CD1c-positive myeloid dendritic cell (primary cell): ENCODE measurements around the gene ARHGAP8.
"Not testable (repeated sequence)": the region's sequence is repeated elsewhere in the genome, so short reads cannot be mapped to it uniquely, and the experiment has no call there.

ENCODE experiments used
- DNase-seq: peaks from one replicate; pipeline ENCODE4 v3.0.0-alpha.2; 2016; ENCODE audit errors: extremely low spot score

The ARHGAP8 gene

DNA sequence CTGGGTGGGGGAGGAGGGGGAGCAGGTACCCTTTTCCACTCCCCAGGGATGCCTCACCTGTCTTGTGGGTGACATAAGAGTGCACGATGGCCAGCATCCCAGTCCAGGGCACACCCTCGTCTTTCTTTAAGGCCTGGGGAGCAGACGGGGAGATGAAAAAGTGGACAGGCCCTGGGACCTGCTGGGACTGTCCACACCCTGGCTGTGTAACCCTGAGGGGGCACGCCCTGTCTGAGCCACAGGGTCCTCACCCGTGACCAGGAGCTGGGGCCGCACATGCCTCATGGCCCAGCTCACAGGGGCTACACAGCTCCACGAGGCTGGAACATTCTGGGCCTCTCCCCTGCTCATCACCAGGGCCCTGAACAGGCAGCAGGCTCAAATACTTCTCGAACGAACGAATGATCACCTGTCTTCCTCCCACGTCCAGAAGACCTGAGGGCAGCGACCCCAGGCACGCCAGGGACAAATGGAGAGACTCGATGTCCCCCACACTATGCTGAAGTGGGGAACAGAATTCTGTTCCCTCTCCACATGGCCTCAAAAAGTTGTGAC lies 133.5 kb downstream of the ARHGAP8 start:
- no peak for DNase-seq

DNA sequence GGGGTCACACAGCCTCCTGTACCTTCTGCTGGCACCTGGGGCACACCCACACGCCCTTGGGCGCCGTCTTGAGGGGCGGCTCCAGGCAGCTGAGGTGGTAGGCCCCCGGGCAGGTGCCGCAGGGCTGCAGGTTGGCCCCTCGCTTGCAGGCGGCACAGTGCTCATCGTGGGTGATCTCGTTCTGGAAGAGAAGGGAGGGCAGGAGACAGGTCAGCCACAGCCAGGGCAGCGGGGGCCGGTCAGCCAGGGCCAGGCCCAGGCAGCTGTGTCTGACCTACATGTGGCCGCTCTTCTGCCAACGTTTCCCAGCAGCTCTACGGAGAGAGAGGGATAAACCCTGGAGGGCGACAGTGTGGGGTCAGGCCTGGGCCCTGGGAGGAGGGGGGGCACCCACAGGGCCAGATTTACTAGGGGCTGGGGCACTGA lies 135.6 kb downstream of the ARHGAP8 start:
- no peak for DNase-seq

DNA sequence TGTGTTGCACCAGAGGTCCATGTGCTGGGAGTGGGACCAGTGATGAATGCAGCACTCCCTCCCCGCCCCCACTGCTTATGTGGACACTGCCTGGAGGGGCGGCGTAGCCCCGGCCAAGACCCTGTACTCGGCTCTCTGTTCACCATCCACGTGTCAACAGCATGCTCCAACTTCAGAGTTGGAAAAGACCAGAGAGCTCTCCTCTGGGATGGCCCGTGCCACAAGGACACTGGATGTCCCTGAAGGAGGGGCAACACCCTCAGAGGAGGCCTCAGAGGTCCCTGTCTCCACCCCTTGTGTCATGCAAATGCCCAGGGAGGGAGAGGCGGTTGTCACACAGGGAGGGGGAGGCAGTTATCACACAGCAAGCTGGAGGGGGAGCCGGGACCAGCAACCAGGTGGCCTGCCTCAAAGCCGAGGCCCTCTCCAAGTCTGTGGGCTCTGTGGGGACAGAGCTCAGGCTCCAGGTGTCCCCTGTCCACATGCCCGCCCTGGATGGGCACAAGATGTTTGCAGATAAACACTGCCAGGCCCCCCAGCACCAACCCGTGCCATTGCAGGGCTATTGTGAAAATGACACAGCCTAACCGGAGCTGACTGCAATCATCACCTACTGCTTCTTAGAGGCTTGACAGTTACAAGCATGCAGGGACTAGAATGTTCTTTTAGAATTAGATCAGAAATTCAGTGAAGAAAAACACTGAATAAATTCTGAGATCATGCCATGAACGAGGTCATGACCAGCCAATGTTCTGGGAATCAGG lies 136.3 kb downstream of the ARHGAP8 start:
- no peak for DNase-seq

DNA sequence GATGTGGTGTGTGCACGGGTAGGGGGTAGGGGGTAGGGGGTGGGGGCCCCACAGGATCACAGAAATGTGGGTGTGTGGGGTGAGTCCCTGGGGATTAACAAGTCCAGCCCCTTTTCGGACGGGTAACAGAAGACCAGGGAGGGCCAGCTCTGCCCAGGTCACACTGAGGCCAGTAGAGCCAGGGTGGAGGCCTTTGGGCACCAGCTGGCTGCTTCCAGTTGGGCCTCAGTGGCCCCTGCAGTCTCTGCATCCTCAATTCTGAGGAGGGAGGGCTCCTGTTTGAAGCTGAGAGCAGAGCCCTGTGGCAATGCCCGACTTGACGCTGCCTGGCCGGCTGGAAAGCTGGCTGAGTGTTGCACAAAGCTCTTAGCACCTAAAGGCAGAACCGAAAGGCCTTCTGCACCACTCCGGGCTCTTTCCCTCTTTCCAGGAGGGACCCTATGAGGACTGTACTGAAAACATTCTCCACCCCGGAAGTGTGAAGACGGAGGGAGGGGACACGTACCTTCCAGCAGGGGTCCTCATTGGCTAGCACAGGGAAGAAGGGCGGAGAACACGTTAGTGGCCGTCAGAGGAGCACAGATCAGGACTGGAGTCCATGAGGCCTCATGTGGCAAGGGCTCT lies 137.0 kb downstream of the ARHGAP8 start:
- DNase-seq = no peak

DNA sequence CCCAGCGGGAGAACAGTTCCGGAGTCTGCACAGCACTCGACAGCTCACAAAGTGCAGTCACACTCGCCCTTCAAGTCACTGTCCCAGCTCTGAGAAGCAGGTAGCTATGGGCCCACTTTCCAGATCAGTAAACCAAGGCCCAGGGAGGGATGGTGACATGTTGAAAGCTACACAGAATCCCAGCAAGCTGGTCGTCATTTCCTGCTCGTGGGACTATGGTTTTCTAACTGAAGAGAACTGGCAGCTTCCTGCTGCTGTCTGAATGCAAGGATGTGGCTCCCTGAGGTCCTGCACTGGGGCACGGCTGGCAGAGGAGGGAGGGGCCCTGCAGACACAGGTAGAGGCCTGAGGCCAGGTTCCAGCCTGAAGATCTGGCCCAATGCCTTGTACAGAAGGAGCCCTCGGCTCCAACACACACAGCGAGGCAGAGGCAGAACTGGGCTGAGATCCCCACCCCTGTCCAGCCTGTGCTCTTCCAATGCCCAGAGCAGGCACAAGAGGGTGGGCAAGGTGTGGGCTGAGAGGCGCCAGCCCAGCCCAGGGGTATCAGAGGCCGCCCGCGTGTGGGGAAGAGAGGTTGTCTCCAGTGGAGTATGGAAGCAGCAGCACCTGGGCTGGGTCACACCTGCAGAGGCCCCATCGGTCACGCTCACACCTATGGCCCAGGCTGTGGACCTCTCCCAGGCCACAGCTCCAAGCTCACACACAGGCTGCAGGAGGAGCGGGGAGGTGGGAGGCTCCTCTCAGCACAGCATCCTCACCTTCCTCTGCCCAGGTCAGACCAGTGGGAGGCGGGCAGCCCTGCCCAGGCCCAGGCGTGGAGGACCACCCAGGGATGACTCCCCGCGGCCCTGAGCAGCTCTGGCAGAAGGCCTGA lies 138.3 kb downstream of the ARHGAP8 start:
- DNase-seq = no peak

DNA sequence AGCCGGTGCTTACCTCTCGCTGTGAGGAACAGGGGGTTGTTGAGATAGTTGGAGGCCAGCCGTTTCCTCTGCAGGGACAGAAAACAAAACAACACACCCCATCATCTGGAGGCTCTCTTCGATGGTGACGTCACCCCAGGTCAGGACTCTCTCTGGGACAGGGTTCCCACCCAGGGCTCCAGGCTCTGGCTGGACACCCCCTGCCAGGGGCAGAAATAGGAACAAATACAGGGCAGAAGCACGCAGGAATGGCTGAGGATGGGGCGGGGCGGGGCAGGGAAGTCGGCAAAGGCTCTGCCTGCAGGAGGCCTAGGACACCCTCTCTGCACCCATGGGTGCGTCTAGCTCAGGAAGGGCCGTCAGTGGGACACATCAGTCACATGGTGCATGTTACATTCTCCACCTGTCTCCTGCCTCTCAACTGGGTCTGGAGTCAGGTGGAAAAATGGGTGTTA lies 138.9 kb downstream of the ARHGAP8 start:
- no peak for DNase-seq

DNA sequence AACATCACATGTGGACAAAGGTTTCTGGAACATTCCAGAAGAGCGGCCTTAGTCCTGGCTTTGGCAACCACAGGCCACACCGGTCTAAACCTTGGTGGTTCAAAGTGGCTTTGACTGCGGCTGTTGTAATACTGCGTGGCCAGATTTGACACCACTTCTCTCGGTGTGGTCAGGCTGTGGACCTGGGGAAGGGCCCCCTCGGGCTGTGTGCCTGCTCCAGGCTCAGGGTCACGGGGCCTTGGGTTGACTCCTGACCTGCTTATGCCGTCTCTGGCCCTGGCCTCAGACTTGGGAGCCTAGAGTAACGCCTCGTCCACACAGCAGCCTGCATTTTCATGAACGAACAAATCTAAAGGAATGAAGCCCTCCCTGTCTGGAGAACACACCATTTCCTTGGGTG lies 139.4 kb downstream of the ARHGAP8 start:
- no peak for DNase-seq

DNA sequence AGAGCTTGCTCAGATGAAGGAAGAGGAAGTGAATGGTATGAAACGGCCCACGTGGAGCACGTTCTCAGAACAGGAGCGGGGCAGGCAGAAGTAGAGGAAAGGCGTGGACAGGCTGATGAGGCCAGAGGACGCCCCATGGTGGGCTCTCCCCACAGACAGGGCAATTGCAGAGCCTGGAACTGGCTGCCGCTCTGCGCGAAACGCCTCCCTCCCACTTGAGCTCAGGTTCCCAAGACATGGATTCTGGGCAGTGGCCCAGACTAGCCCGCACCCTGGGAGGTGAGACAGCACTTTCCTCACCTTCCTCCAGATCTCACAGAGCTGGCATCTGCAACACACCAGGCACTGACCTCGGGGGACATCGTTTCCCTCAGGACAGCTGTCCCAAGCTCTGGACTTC lies 139.9 kb downstream of the ARHGAP8 start:
- DNase-seq = no peak

DNA sequence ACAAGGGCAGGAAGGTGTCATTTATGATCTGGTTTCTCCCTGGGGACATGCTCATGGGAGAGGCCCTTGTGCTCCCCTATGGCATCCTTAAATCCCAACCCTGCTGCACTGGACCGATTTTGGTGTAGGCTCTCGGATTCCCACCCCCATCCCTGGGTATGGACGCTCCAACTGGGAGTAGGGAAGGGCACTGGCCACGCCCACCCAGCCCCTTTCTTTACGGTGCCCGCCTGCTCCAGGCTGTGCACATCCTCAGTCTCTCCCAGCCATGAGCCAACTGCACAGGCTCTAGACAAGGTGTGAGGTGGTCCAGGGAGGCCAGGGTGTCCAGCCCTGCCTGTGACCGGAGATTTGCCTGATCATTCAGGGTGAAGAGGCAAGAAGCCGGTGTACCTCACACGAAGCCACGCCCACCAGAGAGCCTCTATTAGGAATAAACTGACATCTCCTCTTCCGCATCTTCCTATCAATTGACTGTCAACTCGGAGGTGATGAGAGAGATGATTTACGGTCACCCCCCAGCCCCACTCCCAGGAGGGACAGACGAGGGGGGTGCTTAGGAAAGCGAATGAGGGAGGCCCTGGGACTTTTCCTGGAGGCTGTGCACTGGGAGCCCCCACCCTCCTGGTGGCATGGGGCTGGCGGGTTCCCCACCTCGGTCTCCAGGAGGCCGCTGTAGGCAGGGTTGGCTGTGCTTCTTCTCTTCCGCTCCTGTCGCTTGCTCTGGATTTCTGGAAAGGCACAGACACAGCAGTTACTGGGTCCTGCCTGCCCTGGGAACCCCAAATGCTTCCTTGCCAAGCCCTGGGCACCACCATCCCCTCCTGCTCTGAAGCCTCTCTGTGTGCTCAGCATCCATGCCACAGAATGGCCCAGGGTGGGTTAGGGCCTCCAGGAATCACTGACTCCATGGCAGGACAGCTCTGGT lies 140.7 kb downstream of the ARHGAP8 start:
- DNase-seq = no peak

DNA sequence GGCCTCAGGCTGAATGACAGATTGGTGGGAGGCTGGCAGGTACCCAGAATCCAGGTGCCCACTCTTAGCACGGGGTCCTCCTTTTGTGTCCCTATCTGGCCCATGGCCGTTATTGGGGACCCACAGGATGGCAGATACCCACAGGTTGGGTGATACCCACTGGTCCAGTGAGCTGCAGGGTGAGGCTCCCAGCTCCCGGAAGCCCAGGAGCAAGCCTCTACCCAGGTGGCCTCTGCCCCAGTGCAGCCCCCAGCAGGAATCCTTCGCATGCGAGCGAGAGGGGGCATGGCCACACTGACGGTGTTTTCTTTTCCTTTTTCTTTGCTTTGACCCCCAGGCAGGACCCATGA lies 141.3 kb downstream of the ARHGAP8 start:
- no peak for DNase-seq

DNA sequence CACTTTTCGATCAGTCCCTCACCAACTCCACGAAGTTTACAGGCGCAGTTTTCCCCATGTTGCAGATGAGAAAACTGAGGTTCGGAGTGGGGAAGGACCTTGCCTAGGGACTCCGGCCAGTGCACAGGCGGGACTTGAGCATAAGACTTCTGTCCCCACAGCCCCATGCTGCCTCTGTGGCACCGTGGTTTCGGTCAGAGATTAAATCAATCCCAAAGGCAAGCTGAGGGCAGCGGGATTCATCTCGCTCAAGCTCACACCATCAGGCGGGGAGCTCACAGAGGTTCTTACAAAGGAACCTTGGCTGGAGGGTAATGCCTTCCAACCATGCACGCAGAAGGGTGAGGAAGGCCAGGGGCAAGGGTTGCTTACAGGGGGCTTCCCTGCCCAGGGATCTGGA lies 141.9 kb downstream of the ARHGAP8 start:
- DNase-seq = no peak

DNA sequence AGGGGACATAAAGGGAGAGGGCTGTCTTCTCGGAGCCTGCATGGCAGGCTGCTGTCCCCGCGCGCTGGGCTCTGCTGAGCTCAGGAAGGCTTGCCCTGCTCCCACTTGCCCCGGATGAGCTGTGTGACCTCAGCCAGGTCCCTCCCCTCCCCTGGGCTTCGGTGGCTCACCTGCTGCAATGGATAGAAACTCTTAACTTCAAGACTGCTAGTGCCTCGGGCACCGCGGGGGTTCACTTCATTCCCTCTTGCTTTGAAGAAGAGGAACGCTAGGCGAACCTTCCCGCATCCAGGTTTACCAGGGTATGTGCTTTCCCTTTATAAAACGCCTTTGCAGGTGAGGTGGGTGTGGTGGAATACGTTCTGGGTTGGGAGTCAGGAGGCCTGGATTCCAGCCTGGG lies 142.4 kb downstream of the ARHGAP8 start:
- no peak for DNase-seq

DNA sequence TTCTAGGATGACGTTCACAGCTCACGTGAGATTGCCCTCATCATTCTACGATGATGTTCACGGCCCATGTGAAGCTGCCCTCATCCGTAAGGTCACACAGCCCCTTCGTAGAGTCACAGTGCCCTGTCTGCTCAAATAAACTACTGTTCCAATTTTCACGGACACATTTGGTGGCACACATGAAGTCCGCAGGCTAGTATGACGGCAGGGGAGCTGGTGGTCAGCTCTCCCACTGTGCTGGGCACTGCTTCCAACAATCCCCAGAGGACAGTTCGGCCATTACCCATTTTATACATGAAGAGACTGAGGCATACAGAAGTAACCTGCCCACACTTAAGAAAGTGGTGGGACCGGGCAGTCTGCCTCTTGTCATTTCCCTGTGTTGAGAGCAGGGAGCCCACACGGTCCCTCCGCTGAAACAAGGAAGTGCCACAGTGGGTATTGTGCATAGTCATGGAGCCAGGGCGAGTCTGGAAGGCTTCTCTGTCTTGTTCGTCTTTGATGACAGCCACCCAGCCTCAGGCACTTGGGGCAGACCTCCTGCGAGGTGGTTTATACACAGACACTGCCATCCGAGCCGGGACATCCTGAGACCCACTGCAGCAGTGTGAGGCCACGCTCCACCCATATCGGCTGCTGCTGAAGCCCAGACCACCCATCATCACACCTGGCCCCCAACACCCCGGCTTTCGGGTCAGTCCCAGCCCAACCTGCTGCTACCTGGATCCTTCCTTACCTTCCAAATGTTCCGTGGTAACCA lies 143.1 kb downstream of the ARHGAP8 start:
- DNase-seq = no peak

DNA sequence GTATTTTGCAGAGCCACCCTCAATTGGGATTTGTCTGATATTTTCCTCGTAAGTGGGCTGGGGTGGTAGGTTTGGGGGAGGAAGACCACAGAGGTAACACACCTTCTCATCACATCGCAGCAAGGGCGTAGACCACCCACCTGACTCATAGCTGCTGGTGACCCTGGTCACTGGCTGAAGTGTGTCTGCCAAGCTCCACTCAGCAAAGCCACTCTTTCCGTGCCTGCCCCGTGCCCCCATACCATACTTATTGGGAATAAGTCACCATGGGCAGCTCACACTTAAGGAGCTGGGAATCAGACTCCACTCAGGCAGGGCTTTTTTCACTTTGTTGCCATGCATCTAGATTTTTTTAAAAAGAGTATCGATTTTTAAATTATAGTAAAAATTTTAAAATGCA lies 145.9 kb downstream of the ARHGAP8 start:
- no peak for DNase-seq

DNA sequence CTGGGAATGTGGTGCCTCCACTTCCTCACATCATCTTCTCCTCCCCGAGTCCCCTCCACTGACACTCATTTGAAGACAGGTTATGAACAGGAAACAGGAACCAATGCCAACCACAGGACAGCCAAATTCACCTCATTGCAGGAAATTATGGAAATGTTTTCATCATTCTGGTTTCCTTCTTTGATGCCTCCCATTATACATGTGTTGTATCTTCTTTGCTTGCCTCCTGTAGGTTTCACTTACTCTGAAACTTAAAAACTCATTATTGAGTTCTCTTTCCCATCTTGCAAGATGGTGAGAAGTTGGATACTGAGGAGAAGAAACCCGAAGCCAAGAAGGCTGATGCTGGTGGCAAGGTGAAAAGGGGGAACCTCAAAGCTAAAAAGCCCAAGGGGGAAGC lies 148.9 kb downstream of the ARHGAP8 start:
- no peak for DNase-seq

DNA sequence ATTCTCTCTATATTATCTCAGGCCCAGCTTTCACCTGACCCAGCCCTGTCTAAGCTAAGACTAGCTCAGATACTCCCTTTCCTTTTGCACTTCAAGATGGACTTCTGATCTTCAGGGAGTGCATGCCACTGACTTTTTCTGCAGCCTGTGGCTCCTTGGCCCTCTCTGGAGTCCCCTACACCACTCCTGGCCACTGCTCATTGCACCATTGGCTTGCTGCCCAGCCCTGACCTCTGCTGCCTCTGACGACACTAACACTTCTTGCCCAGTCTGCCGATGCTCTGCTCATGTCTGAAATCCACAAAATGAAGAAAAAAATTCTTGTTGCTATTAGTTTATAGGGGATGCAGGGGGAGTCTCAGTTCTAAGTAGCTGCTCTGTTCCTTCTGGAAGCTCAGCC lies 150.8 kb downstream of the ARHGAP8 start:
- not testable (repeated sequence) for DNase-seq

DNA sequence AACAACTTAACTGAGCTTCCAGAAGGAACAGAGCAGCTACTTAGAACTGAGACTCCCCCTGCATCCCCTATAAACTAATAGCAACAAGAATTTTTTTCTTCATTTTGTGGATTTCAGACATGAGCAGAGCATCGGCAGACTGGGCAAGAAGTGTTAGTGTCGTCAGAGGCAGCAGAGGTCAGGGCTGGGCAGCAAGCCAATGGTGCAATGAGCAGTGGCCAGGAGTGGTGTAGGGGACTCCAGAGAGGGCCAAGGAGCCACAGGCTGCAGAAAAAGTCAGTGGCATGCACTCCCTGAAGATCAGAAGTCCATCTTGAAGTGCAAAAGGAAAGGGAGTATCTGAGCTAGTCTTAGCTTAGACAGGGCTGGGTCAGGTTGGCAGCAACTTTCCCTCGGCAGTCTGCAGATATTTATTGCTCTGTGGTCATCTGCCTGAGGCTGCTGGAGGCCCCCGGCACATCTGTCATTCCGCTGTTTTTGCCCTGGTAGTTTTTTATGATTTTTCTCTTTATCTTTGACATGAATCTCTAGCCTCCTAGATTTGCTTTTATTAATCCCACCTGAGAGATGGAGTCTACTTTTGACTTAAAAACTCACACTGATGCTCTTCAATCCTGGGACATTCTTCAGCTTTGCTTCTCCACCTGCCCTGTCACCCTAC lies 152.2 kb downstream of the ARHGAP8 start:
- not testable (repeated sequence) for DNase-seq

DNA sequence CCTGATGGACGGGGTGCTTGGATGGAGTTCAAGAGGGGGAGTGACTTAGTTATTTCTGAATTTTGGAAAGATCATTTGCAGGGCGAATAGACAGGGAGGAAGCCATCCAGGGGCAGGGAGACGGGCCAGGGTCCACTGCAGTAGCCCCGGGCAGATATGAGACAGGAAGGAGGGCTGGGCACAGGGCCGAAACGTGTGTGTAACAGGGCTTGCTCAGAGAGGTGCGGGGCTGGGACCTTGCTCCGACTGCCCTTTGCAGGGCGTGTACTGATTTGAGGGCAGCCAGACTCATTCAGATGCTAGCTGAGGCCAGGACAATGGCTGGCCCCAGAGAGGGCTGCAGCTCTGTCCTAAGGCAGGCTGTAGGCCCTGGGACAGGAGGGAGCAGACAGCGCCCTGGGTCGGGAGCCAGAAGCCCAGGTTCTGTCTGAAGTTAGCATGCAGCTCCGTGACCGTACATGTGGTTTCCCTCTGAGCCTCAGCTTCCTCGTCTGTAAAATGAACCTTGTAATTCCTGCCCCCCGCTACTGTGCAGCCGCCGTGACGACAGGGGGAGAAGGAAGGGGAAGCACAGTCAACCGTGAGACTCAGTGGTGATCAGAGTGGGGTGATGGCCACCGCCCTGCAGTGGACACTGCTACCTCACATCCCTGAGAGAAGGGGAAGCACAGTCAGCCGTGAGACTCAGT lies 154.0 kb downstream of the ARHGAP8 start:
- no peak for DNase-seq

DNA sequence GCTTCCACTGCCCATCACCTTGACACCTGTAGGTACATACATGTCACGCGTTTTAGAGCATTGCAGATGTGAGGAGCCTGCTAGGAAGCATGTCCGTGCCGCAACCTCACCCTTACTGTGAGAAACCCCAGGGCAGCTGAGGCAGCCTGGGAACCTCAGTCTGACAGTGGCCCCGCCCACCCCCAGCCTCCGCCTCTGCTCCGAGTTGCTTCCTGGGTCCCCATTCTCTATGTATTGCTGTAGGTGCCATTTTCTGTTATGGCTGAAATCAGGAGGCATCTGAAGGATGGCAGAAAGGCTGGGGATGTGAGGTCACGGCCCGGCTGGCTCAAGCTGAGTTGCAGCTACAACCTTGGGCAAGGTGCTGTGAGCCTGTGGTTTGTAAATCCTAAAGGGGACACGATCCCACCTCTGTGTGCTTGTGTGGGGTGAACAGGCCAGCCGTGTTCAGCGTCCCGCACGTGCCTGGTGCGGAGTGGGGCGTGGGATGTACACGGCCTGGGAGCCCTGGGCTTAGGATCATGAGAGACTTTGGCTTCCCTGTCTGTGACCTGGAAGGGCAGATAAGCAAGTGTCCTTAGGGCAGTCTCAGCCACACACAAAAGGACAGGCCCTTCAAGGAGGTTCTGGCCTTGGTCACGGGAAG lies 154.7 kb downstream of the ARHGAP8 start:
- no peak for DNase-seq
